H1 (cell line): ENCODE results near the gene NR4A3. TPM values are rescaled to one million over a fixed set of nuclear protein-coding genes. Genes with fewer than 3 reads are reported as not detected.

ENCODE experiments used
- ATF3 ChIP-seq: IDR thresholded peaks from 2 replicates; pipeline ENCODE4 v1.6.1; 2011; ENCODE audit warnings: low read depth, mild to moderate bottlenecking, low read length; ENCODE audit not compliant: insufficient read depth
- CHD1 ChIP-seq: IDR thresholded peaks from 2 replicates; pipeline ENCODE4 v1.6.1; 2012; ENCODE audit warnings: low read depth, low read length, improper control_type of control experiment
- CREB1 ChIP-seq: IDR thresholded peaks from 2 replicates; pipeline ENCODE4 v1.6.1; 2012; ENCODE audit warnings: inconsistent platforms
- EGR1 ChIP-seq: IDR thresholded peaks from 2 replicates; pipeline ENCODE4 v1.6.1; 2011; ENCODE audit warnings: low read depth, low read length, borderline replicate concordance
- EZH2 ChIP-seq: fragments of 200-600 bp; sonication (generic); IDR thresholded peaks from 2 replicates; pipeline ENCODE4 v1.7.1; 2012; ENCODE audit warnings: low read depth, mild to moderate bottlenecking, moderate library complexity, low read length, inconsistent platforms; ENCODE audit not compliant: severe bottlenecking
- SP2 ChIP-seq: IDR thresholded peaks from 2 replicates; pipeline ENCODE4 v1.6.1; 2012; ENCODE audit warnings: mild to moderate bottlenecking, low read length, inconsistent platforms
- YY1 ChIP-seq: IDR thresholded peaks from 2 replicates; pipeline ENCODE4 v1.6.1; 2011; ENCODE audit warnings: low read depth, mild to moderate bottlenecking, low read length
- polyA plus RNA-seq, 7 experiments: library from polyadenylated mRNA; depleted of rRNA in 3 of 7; stranded (reverse) in 5 of 7; unstranded in 2 of 7; fragments of >200 nt in 5 of 7; fragments of 200-250 nt in 2 of 7; gene quantifications; 1 replicate in 5 of 7; 2 replicates in 1 of 7; 4 replicates in 1 of 7; pipeline versions ENCODE4 v1.2.1 to v1.2.3, GENCODE V29; 2011 to 2013; ENCODE audit warnings: missing spikeins in 2 of 7, mixed read lengths in 2 of 7
- total RNA-seq: library from RNA; stranded (reverse); fragmentation: NEBNext Ultra II Directional; extraction: Animal tissue kit (Norgen Biotek cat#: 25700); gene quantifications from 2 replicates; pipeline ENCODE4 v1.2.1, GENCODE V29; 2021

NR4A3 gene
- total and polyA plus RNA-seq, 2 of the 8 experiments (the other 6 are each of a cell fraction or from before 2014, with no cell fraction given): 0.05 to 0.30 TPM

DNA sequence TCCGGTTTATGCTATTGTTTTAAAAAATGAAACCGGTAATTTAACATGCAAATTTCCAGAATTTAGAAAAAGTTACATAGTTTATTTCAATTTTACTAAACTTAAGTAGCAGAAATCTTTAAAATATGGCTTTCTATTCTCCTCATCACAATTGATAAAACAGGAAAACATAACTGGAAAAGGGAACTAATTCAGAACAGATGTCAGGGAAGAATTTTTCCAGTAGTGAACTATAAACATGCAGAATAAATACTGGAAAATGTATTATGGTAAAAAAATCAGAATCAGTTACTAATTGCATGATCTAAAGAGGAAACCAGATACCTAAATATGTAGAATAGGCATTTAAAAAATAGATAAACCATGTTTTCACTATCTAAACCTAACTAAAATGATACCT is 7.3 kb upstream of the NR4A3 start (continued):
- TF ChIP-seq CHD1 (no peak), ATF3 (no peak), CREB1 (no peak), SP2 (no peak), EGR1 (no peak), EZH2 (no peak), YY1 (no peak)
- TF ChIP-seq, all 59 proteins: peak for 0
